HepG2 (cell line): ENCODE data around the gene DNAI4. TPM values are rescaled to one million over a fixed set of nuclear protein-coding genes. Genes with fewer than 3 reads are reported as not detected.

Experiments used
- FLYWCH1 ChIP-seq: sonication (generic); formaldehyde crosslinking; IDR thresholded peaks from 2 replicates; pipeline ENCODE4 v1.8.1; 2023; ENCODE audit warnings: mild to moderate bottlenecking, missing genetic modification reagents
- KLF6 ChIP-seq: IDR thresholded peaks from 2 replicates; pipeline ENCODE4 v1.8.0; 2016; ENCODE audit warnings: missing biosample characterization, missing genetic modification reagents
- MTA3 ChIP-seq: sonication (generic); formaldehyde crosslinking; IDR thresholded peaks from 2 replicates; pipeline ENCODE4 v1.4.0; 2020; ENCODE audit warnings: missing genetic modification reagents
- MYC ChIP-seq: sonication (generic); formaldehyde crosslinking; IDR thresholded peaks from 2 replicates; pipeline ENCODE4 v1.9.0; 2021; ENCODE audit warnings: missing genetic modification reagents, borderline replicate concordance
- NFE2L1 ChIP-seq: sonication (generic); formaldehyde crosslinking; IDR thresholded peaks from 2 replicates; pipeline ENCODE4 v1.4.0; 2020; ENCODE audit warnings: missing genetic modification reagents, mild to moderate bottlenecking, borderline replicate concordance
- SIN3A ChIP-seq: IDR thresholded peaks from 2 replicates; pipeline ENCODE4 v1.6.1; 2011; ENCODE audit warnings: low read depth, mild to moderate bottlenecking, control low read depth, low read length, borderline replicate concordance
- SPEN ChIP-seq: sonication (generic); formaldehyde crosslinking; IDR thresholded peaks from 2 replicates; pipeline ENCODE4 v1.5.1; 2020; ENCODE audit warnings: low read depth, mild to moderate bottlenecking, missing genetic modification reagents
- TAF15 ChIP-seq: fragments of 200-400 bp; formaldehyde crosslinking; IDR thresholded peaks from one replicate; pipeline ENCODE4 v1.6.1; 2018; ENCODE audit warnings: mild to moderate bottlenecking, low read depth, low read length; ENCODE audit not compliant: poor library complexity, severe bottlenecking
- XBP1 ChIP-seq: sonication (generic); formaldehyde crosslinking; IDR thresholded peaks from 2 replicates; pipeline ENCODE4 v1.5.0; 2020; ENCODE audit warnings: missing genetic modification reagents
- ZNF556 ChIP-seq: sonication (generic); formaldehyde crosslinking; IDR thresholded peaks from 2 replicates; pipeline ENCODE4 v1.4.0; 2020; ENCODE audit warnings: mild to moderate bottlenecking, missing genetic modification reagents, borderline replicate concordance
- ZNF562 ChIP-seq: sonication (generic); formaldehyde crosslinking; IDR thresholded peaks from 2 replicates; pipeline ENCODE4 v1.8.0; 2022; ENCODE audit warnings: missing genetic modification reagents, borderline replicate concordance
- ZNF569 ChIP-seq: sonication (generic); formaldehyde crosslinking; IDR thresholded peaks from 2 replicates; pipeline ENCODE4 v1.5.0; 2020; ENCODE audit warnings: mild to moderate bottlenecking, missing genetic modification reagents, moderate library complexity, borderline replicate concordance
- ZNF737 ChIP-seq: sonication (generic); formaldehyde crosslinking; IDR thresholded peaks from 2 replicates; pipeline ENCODE4 v1.5.0; 2020; ENCODE audit warnings: missing genetic modification reagents, mild to moderate bottlenecking, borderline replicate concordance
- ZNF878 ChIP-seq: sonication (generic); formaldehyde crosslinking; IDR thresholded peaks from 2 replicates; pipeline ENCODE4 v1.8.1; 2023; ENCODE audit warnings: mild to moderate bottlenecking, missing genetic modification reagents, moderate library complexity
- polyA plus RNA-seq, 8 experiments: library from polyadenylated mRNA; depleted of rRNA in 3 of 8; stranded (reverse) in 7 of 8; unstranded in 1 of 8; fragments of >200 nt; fragmentation: Illumina TruSeq in 4 of 8; extraction: Trizol in 4 of 8; gene quantifications; 2 replicates each; pipeline versions ENCODE4 v1.2.1 to v1.2.3, GENCODE V29; 2011 to 2016; ENCODE audit warnings: low read depth in 4 of 8, missing spikeins in 1 of 8, mixed read lengths in 1 of 8; ENCODE audit not compliant: insufficient read depth in 1 of 8
- total RNA-seq, 5 experiments: library from RNA; depleted of rRNA; stranded (reverse); fragments of >200 nt; fragmentation: Illumina TruSeq; extraction: Trizol; gene quantifications; 2 replicates each; pipeline ENCODE4 v1.2.3, GENCODE V29; 2016; ENCODE audit warnings: low read depth in 1 of 5
- TF ChIP-seq, protein P1 (sequence below): sonication (generic); formaldehyde crosslinking; IDR thresholded peaks from 2 replicates; pipeline ENCODE4 v1.5.1; 2020; ENCODE audit warnings: mild to moderate bottlenecking, missing genetic modification reagents, moderate library complexity
- TF ChIP-seq, protein P2 (sequence below): IDR thresholded peaks from 2 replicates; pipeline ENCODE4 v1.6.1; 2016; ENCODE audit warnings: missing compliant biosample characterization, missing genetic modification reagents, borderline replicate concordance
- TF ChIP-seq, protein P3 (sequence below): sonication (generic); formaldehyde crosslinking; IDR thresholded peaks from 2 replicates; pipeline ENCODE4 v1.4.0; 2020; ENCODE audit warnings: missing genetic modification reagents
- TF ChIP-seq, protein P4 (sequence below): IDR thresholded peaks from 2 replicates; pipeline ENCODE4 v1.6.1; 2016; ENCODE audit warnings: mild to moderate bottlenecking

The DNAI4 gene
- total and polyA plus RNA-seq, 2 of the 13 experiments (the other 11 are each of a cell fraction or from before 2014, with no cell fraction given), result 0.04 to 0.08 TPM

DNA sequence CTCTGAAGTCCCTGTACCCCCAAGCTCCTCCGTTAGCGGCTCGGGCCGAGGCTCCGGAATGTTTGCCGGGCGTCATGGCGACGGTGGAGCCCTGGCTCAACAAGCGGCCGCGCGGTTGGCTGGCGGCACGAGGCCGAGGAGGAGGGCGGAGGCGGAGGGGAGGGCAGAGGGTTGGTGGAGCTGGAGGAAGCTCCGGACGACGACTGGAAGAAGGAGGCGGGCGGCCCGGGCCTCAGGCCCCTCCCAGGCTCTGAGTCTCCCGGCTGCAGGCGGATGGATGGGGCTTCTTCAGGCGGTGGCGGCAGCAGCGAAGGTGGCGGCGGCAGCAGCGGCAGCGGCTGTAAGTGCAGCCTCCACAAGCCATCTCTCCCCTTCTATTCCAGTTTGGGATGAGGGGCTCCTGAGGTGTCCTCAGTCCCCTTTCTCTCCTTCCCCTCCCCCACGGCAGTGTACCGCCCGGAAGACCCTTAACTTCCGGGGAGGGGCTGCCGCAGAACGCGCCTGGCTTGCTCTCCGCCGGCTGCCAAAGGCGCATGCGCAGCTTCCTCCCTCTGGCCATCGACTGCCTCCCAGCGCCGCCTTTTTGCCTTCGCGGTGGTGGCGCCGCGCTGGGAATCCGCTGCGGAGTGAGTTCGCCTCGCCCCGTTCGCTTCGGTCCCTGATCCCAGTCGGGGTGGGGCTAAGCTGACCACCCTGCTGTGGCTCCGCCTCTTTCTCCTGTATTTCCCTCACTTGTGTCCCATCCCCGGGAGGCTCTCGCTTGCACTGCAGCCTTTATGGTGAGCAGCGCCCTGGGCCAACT lies at the start of gene DNAI4, which contains the start of gene MIER1 (continued):
- TF ChIP-seq, protein P1, sequence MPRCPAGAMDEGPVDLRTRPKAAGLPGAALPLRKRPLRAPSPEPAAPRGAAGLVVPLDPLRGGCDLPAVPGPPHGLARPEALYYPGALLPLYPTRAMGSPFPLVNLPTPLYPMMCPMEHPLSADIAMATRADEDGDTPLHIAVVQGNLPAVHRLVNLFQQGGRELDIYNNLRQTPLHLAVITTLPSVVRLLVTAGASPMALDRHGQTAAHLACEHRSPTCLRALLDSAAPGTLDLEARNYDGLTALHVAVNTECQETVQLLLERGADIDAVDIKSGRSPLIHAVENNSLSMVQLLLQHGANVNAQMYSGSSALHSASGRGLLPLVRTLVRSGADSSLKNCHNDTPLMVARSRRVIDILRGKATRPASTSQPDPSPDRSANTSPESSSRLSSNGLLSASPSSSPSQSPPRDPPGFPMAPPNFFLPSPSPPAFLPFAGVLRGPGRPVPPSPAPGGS (CRISPR knock-in tag), result peak; percentile 55; the same call in 1 of the 2 replicates
- TF ChIP-seq SIN3A, result peak; percentile 94; the same call in 1 of the 2 replicates
- TF ChIP-seq ZNF562 (CRISPR knock-in tag), result no peak
- TF ChIP-seq NFE2L1 (CRISPR knock-in tag), result no peak
- TF ChIP-seq SPEN (CRISPR knock-in tag), result no peak; the same call in 1 of the 2 replicates
- TF ChIP-seq, protein P2, sequence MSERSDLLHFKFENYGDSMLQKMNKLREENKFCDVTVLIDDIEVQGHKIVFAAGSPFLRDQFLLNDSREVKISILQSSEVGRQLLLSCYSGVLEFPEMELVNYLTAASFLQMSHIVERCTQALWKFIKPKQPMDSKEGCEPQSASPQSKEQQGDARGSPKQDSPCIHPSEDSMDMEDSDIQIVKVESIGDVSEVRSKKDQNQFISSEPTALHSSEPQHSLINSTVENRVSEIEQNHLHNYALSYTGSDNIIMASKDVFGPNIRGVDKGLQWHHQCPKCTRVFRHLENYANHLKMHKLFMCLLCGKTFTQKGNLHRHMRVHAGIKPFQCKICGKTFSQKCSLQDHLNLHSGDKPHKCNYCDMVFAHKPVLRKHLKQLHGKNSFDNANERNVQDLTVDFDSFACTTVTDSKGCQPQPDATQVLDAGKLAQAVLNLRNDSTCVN (CRISPR knock-in tag), result 0 out of 2 replicates have a peak, but pooled peaks have one; percentile 27
- TF ChIP-seq TAF15, result no peak
- TF ChIP-seq FLYWCH1 (CRISPR knock-in tag), result no peak
- no peak for TF ChIP-seq ZNF737 (CRISPR knock-in tag)
- TF ChIP-seq XBP1 (CRISPR knock-in tag), result no peak
- 0 out of 2 replicates have a peak, but pooled peaks have one; percentile 55 for TF ChIP-seq ZNF569
- TF ChIP-seq MTA3 (CRISPR knock-in tag), result no peak
- TF ChIP-seq, protein P3, sequence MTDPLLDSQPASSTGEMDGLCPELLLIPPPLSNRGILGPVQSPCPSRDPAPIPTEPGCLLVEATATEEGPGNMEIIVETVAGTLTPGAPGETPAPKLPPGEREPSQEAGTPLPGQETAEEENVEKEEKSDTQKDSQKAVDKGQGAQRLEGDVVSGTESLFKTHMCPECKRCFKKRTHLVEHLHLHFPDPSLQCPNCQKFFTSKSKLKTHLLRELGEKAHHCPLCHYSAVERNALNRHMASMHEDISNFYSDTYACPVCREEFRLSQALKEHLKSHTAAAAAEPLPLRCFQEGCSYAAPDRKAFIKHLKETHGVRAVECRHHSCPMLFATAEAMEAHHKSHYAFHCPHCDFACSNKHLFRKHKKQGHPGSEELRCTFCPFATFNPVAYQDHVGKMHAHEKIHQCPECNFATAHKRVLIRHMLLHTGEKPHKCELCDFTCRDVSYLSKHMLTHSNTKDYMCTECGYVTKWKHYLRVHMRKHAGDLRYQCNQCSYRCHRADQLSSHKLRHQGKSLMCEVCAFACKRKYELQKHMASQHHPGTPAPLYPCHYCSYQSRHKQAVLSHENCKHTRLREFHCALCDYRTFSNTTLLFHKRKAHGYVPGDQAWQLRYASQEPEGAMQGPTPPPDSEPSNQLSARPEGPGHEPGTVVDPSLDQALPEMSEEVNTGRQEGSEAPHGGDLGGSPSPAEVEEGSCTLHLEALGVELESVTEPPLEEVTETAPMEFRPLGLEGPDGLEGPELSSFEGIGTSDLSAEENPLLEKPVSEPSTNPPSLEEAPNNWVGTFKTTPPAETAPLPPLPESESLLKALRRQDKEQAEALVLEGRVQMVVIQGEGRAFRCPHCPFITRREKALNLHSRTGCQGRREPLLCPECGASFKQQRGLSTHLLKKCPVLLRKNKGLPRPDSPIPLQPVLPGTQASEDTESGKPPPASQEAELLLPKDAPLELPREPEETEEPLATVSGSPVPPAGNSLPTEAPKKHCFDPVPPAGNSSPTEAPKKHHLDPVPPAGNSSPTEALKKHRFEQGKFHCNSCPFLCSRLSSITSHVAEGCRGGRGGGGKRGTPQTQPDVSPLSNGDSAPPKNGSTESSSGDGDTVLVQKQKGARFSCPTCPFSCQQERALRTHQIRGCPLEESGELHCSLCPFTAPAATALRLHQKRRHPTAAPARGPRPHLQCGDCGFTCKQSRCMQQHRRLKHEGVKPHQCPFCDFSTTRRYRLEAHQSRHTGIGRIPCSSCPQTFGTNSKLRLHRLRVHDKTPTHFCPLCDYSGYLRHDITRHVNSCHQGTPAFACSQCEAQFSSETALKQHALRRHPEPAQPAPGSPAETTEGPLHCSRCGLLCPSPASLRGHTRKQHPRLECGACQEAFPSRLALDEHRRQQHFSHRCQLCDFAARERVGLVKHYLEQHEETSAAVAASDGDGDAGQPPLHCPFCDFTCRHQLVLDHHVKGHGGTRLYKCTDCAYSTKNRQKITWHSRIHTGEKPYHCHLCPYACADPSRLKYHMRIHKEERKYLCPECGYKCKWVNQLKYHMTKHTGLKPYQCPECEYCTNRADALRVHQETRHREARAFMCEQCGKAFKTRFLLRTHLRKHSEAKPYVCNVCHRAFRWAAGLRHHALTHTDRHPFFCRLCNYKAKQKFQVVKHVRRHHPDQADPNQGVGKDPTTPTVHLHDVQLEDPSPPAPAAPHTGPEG (CRISPR knock-in tag), result no peak
- TF ChIP-seq ZNF556, result peak; percentile 78; the same call in 1 of the 2 replicates
- peak; percentile 54; the same call in 1 of the 2 replicates for TF ChIP-seq MYC (CRISPR knock-in tag)
- TF ChIP-seq, protein P4, sequence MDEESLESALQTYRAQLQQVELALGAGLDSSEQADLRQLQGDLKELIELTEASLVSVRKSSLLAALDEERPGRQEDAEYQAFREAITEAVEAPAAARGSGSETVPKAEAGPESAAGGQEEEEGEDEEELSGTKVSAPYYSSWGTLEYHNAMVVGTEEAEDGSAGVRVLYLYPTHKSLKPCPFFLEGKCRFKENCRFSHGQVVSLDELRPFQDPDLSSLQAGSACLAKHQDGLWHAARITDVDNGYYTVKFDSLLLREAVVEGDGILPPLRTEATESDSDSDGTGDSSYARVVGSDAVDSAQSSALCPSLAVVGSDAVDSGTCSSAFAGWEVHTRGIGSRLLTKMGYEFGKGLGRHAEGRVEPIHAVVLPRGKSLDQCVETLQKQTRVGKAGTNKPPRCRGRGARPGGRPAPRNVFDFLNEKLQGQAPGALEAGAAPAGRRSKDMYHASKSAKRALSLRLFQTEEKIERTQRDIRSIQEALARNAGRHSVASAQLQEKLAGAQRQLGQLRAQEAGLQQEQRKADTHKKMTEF, result peak; percentile 73; the same call in 1 of the 2 replicates
- TF ChIP-seq ZNF878 (CRISPR knock-in tag), result 0 out of 2 replicates have a peak, but pooled peaks have one; percentile 37
- no peak for TF ChIP-seq KLF6 (CRISPR knock-in tag)
